OCI-LY1 (cell line): Measurements from ENCODE around the gene RASAL2.

Experiments used
- H2AFZ ChIP-seq: fragments of 200-600 bp; sonication (generic), shearing (Covaris generic); 2 replicates; pipeline ENCODE4 v1.6.0; 2014; ENCODE audit warnings: antibody characterized with exemption, mild to moderate bottlenecking, low read length
- H3F3A ChIP-seq: fragments of 200-600 bp; sonication (generic), shearing (Covaris generic); 2 replicates; pipeline ENCODE4 v1.6.0; 2014; ENCODE audit warnings: mild to moderate bottlenecking, antibody characterized with exemption, low read length, moderate library complexity; ENCODE audit not compliant: insufficient read depth
- H3K27ac ChIP-seq: fragments of 200-600 bp; sonication (generic); 2 replicates; pipeline ENCODE4 v1.5.1; 2014; ENCODE audit warnings: low read length, mixed run types, mild to moderate bottlenecking, low read depth; ENCODE audit not compliant: poor library complexity, severe bottlenecking
- H3K27me3 ChIP-seq: fragments of 200-600 bp; sonication (generic); 2 replicates; pipeline ENCODE4 v1.6.0; 2014; ENCODE audit warnings: antibody characterized with exemption, mild to moderate bottlenecking, low read length, moderate library complexity; ENCODE audit not compliant: insufficient read depth
- H3K36me3 ChIP-seq: fragments of 200-600 bp; sonication (generic); 2 replicates; pipeline ENCODE4 v1.6.1; 2014; ENCODE audit warnings: mild to moderate bottlenecking, antibody characterized with exemption, low read length, moderate library complexity, mixed read lengths; ENCODE audit not compliant: insufficient read depth
- H3K4me1 ChIP-seq: fragments of 200-600 bp; sonication (generic); 2 replicates; pipeline ENCODE4 v1.5.1; 2014; ENCODE audit warnings: mild to moderate bottlenecking, low read length, moderate library complexity; ENCODE audit not compliant: insufficient read depth, severe bottlenecking
- H3K4me2 ChIP-seq: fragments of 200-600 bp; sonication (generic), shearing (Covaris generic); 2 replicates; pipeline ENCODE4 v1.6.1; 2014; ENCODE audit warnings: low read length
- H3K4me3 ChIP-seq: fragments of 200-600 bp; sonication (generic); 2 replicates; pipeline ENCODE4 v1.5.1; 2014; ENCODE audit warnings: low read length, low read depth, mild to moderate bottlenecking, mixed read lengths; ENCODE audit not compliant: poor library complexity, severe bottlenecking
- H3K79me2 ChIP-seq: fragments of 200-600 bp; shearing (Covaris generic); 2 replicates; pipeline ENCODE4 v1.6.1; 2016; ENCODE audit warnings: mixed run types, low read length, mixed read lengths; ENCODE audit not compliant: insufficient read depth
- H3K9ac ChIP-seq: fragments of 200-600 bp; sonication (generic), shearing (Covaris generic); 2 replicates; pipeline ENCODE4 v1.6.1; 2014; ENCODE audit warnings: mild to moderate bottlenecking, low read length, mixed read lengths
- H3K9me2 ChIP-seq: fragments of 200-600 bp; sonication (generic), shearing (Covaris generic); 2 replicates; pipeline ENCODE4 v1.6.1; 2014; ENCODE audit warnings: low read depth, mild to moderate bottlenecking, low read length, mixed read lengths
- H3K9me3 ChIP-seq: fragments of 200-600 bp; shearing (Covaris generic); 2 replicates; pipeline ENCODE4 v1.6.1; 2014; ENCODE audit warnings: low read length, mixed read lengths
- H4K20me1 ChIP-seq: fragments of 200-600 bp; sonication (generic), shearing (Covaris generic); 2 replicates; pipeline ENCODE4 v1.6.0; 2016; ENCODE audit warnings: mild to moderate bottlenecking, low read length; ENCODE audit not compliant: insufficient read depth
- CTCF ChIP-seq: fragments of 200-600 bp; sonication (generic), shearing (Covaris generic); IDR thresholded peaks from 2 replicates; pipeline ENCODE4 v1.5.1; 2017; ENCODE audit warnings: mild to moderate bottlenecking, antibody characterized with exemption, low read length, moderate library complexity, mixed read lengths
- EZH2 ChIP-seq: fragments of 200-600 bp; sonication (generic), shearing (Covaris generic); IDR thresholded peaks from 2 replicates; pipeline ENCODE4 v1.8.0; 2017; ENCODE audit warnings: borderline replicate concordance, mixed run types, mild to moderate bottlenecking, antibody characterized with exemption, low read length, moderate library complexity, mixed read lengths

RASAL2 gene

GRCh38 chr1:178145605-178146004 lies 51.7 kb downstream of the RASAL2 start:
- Histone ChIP-seq H4K20me1 (no peaks in the 10 kb centered on the region), H3K79me2 (no peaks in the 10 kb centered on the region), H3K9ac (no peak overlapping the region), H3K4me3 (no peak overlapping the region), H3K9me3 (no peaks in the 10 kb centered on the region), H3K27ac (no peak overlapping the region), H3K4me2 (no peak overlapping the region), H3K9me2 (no peaks in the 10 kb centered on the region), H2AFZ (no peak overlapping the region), H3F3A (no peaks in the 10 kb centered on the region), H3K4me1 (no peaks in the 10 kb centered on the region), H3K27me3 (no peaks in the 10 kb centered on the region), H3K36me3 (no peaks in the 10 kb centered on the region)
- no peak for TF ChIP-seq CTCF
- no peak for TF ChIP-seq EZH2

- H3K27ac ChIP-seq, result no peak overlapping the region
- no peaks in the 10 kb centered on the region for H3K9me2 ChIP-seq
- H3K9me3 ChIP-seq, result no peaks in the 10 kb centered on the region
- no peak overlapping the region for H3K9ac ChIP-seq
- H2AFZ ChIP-seq, result no peak overlapping the region
- no peaks in the 10 kb centered on the region for H3K4me1 ChIP-seq
- H3K79me2 ChIP-seq, result no peaks in the 10 kb centered on the region
- no peaks in the 10 kb centered on the region for H3K27me3 ChIP-seq
- no peak overlapping the region for H3K4me3 ChIP-seq
- no peaks in the 10 kb centered on the region for H3K36me3 ChIP-seq
- no peaks in the 10 kb centered on the region for H4K20me1 ChIP-seq
- TF ChIP-seq CTCF (no peak), EZH2 (no peak)
- no peak overlapping the region for H3K4me2 ChIP-seq
- H3F3A ChIP-seq, result no peaks in the 10 kb centered on the region
Observed at GRCh38 chr1:178146436-178146835, 52.5 kb downstream of the RASAL2 start.

- Histone ChIP-seq H3K4me3 (no peak overlapping the region), H3K4me1 (no peaks in the 10 kb centered on the region), H3K9ac (no peak overlapping the region), H3K79me2 (no peaks in the 10 kb centered on the region), H4K20me1 (no peaks in the 10 kb centered on the region), H3K27me3 (no peaks in the 10 kb centered on the region), H3F3A (no peaks in the 10 kb centered on the region), H2AFZ (no peak overlapping the region), H3K36me3 (no peaks in the 10 kb centered on the region), H3K4me2 (no peak overlapping the region), H3K9me3 (no peaks in the 10 kb centered on the region), H3K9me2 (no peaks in the 10 kb centered on the region), H3K27ac (no peak overlapping the region)
- TF ChIP-seq CTCF (no peak), EZH2 (no peak)
Observed at GRCh38 chr1:178150610-178151009, 56.7 kb downstream of the RASAL2 start.
